ENCODE results near the gene SLC23A1. TPM values are rescaled to one million over a fixed set of nuclear protein-coding genes. Genes with fewer than 3 reads are reported as not detected.
A peak's percentile ranks its signal among the peaks of the same experiment; 100 is the strongest.

SLC23A1 gene
- total and polyA plus RNA-seq, 2 of the 13 experiments (the other 11 are each of a cell fraction or from before 2014, with no cell fraction given), result 6.0 to 6.6 TPM

GRCh38 chr5:139403787-139404483 is 20.8 kb upstream of the SLC23A1 start, which contains the start of gene SPATA24 (continued):
- peak; percentile 18; the same call in 1 of the 2 replicates for TF ChIP-seq CTCF (CRISPR knock-in tag; IDR thresholded peaks at IDR 0.05)
- TF ChIP-seq ZNF883 (CRISPR knock-in tag; IDR thresholded peaks at IDR 0.05; ENCODE audit: not compliant biosample characterization), result peak; percentile 84
- TF ChIP-seq THAP11 (CRISPR knock-in tag; IDR thresholded peaks at IDR 0.05), result peak; percentile 72
- TF ChIP-seq MNT (IDR thresholded peaks at IDR 0.05), result peak; percentile 53; the same call in 1 of the 2 replicates
- TF ChIP-seq GABPA (IDR thresholded peaks at IDR 0.05; ENCODE audit: low read depth, low read length), result no peak
- TF ChIP-seq GABPA (CRISPR knock-in tag; IDR thresholded peaks at IDR 0.05; ENCODE audit: low read depth), result peak; percentile 79
- TF ChIP-seq TRIM24 (CRISPR knock-in tag; IDR thresholded peaks at IDR 0.05), result no peak
- TF ChIP-seq ZNF598 (CRISPR knock-in tag; IDR thresholded peaks at IDR 0.05; ENCODE audit: borderline replicate concordance), result 0 out of 2 replicates have a peak, but pooled peaks have one; percentile 30
- TF ChIP-seq AKAP8 (CRISPR knock-in tag; IDR thresholded peaks at IDR 0.05), result 0 out of 2 replicates have a peak, but pooled peaks have one; percentile 65
- TF ChIP-seq ZNF547 (CRISPR knock-in tag; IDR thresholded peaks at IDR 0.05), result peak; percentile 82
- TF ChIP-seq EZH2 (conservative IDR thresholded peaks at IDR 0.05; ENCODE audit: low read depth, low read length), result no peak
- TF ChIP-seq THAP9 (CRISPR knock-in tag; IDR thresholded peaks at IDR 0.05; ENCODE audit: borderline replicate concordance), result peak; percentile 82
- peak; percentile 46; the same call in 1 of the 2 replicates for TF ChIP-seq RFXANK (CRISPR knock-in tag; IDR thresholded peaks at IDR 0.05)
- peak; percentile 66; the same call in 1 of the 2 replicates for TF ChIP-seq ZBTB7A (CRISPR knock-in tag; IDR thresholded peaks at IDR 0.05)
- TF ChIP-seq CCDC6 (CRISPR knock-in tag; IDR thresholded peaks at IDR 0.05), result peak; percentile 73
- 0 out of 2 replicates have a peak, but pooled peaks have one; percentile 60 for TF ChIP-seq CREBL2 (CRISPR knock-in tag; IDR thresholded peaks at IDR 0.05; ENCODE audit: borderline replicate concordance)
- peak; percentile 23; the same call in 1 of the 2 replicates for TF ChIP-seq MEIS2 (CRISPR knock-in tag; IDR thresholded peaks at IDR 0.05)
- TF ChIP-seq ELF1 (CRISPR knock-in tag; IDR thresholded peaks at IDR 0.05), result peak; percentile 86
- TF ChIP-seq ZNF230 (CRISPR knock-in tag; IDR thresholded peaks at IDR 0.05), result peak; percentile 11; the same call in 1 of the 2 replicates
- TF ChIP-seq YEATS2 (CRISPR knock-in tag; IDR thresholded peaks at IDR 0.05; ENCODE audit: borderline replicate concordance), result peak; percentile 67; the same call in 1 of the 2 replicates
- TF ChIP-seq HDAC1 (CRISPR knock-in tag; IDR thresholded peaks at IDR 0.05), result peak; percentile 69
- 0 out of 2 replicates have a peak, but pooled peaks have one; percentile 23 for TF ChIP-seq ARHGAP35 (CRISPR knock-in tag; IDR thresholded peaks at IDR 0.05; ENCODE audit: borderline replicate concordance)

Data from HepG2 (cell line).